DND-41 (cell line): Measurements from ENCODE around the gene ZNHIT1.
A peak's percentile ranks its signal among the peaks of the same experiment; 100 is the strongest.

Experiments used
- ATAC-seq: fragments of 200-7000 bp; cut with Tn5 transposase; 3 replicates; pipeline ENCODE4 v1.9.1; 2021; ENCODE audit warnings: low read depth; ENCODE audit not compliant: insufficient read depth
- DNase-seq: peaks from one replicate; pipeline ENCODE4 v3.0.0-alpha.2; 2020
- H2AFZ ChIP-seq: 2 replicates; pipeline ENCODE4 v1.6.0; 2012; ENCODE audit warnings: low read depth, low read length
- H3K27ac ChIP-seq: 2 replicates; pipeline ENCODE4 v1.5.1; 2012; ENCODE audit warnings: low read length, inconsistent platforms
- H3K27me3 ChIP-seq: fragments of 200-600 bp; sonication (generic); 2 replicates; pipeline ENCODE4 v1.6.0; 2012; ENCODE audit warnings: low read length, mild to moderate bottlenecking, inconsistent platforms; ENCODE audit not compliant: insufficient read depth, poor library complexity
- H3K36me3 ChIP-seq: 2 replicates; pipeline ENCODE4 v1.5.1; 2012; ENCODE audit warnings: low read length, inconsistent platforms; ENCODE audit not compliant: insufficient read depth
- H3K4me1 ChIP-seq: 2 replicates; pipeline ENCODE4 v1.5.1; 2012; ENCODE audit warnings: mild to moderate bottlenecking, low read length; ENCODE audit not compliant: insufficient read depth
- H3K4me2 ChIP-seq: 2 replicates; pipeline ENCODE4 v1.6.0; 2012; ENCODE audit warnings: mild to moderate bottlenecking, moderate library complexity, low read length, inconsistent platforms; ENCODE audit not compliant: insufficient read depth
- H3K4me3 ChIP-seq, 2 experiments: fragments of 200-600 bp in 1 of 2; shearing (Covaris generic) in 1 of 2; 2 replicates each; pipeline ENCODE4 v1.5.1; 2012 to 2016; ENCODE audit warnings: inconsistent platforms in 2 of 2, low read length in 2 of 2, mild to moderate bottlenecking in 2 of 2, low read depth in 1 of 2, moderate library complexity in 1 of 2
- H3K79me2 ChIP-seq: 2 replicates; pipeline ENCODE4 v1.6.0; 2012; ENCODE audit warnings: low read length, inconsistent platforms; ENCODE audit not compliant: insufficient read depth
- H3K9ac ChIP-seq: 2 replicates; pipeline ENCODE4 v1.6.0; 2012; ENCODE audit warnings: low read depth, mild to moderate bottlenecking, inconsistent platforms, low read length, moderate library complexity
- H3K9me3 ChIP-seq: 2 replicates; pipeline ENCODE4 v1.5.1; 2012; ENCODE audit warnings: low read length, moderate library complexity, mild to moderate bottlenecking, inconsistent platforms; ENCODE audit not compliant: insufficient read depth, severe bottlenecking
- H4K20me1 ChIP-seq: 2 replicates; pipeline ENCODE4 v1.6.0; 2012; ENCODE audit warnings: low read length; ENCODE audit not compliant: insufficient read depth
- EZH2 ChIP-seq: IDR thresholded peaks from 3 replicates; pipeline ENCODE4 v1.6.1; 2012; ENCODE audit warnings: borderline replicate concordance, low read depth, mild to moderate bottlenecking, moderate library complexity, low read length, inconsistent platforms; ENCODE audit not compliant: severe bottlenecking
- TF ChIP-seq, protein P1 (sequence below): IDR thresholded peaks from 2 replicates; pipeline ENCODE4 v1.5.1; 2012; ENCODE audit warnings: borderline replicate concordance, low read length, moderate library complexity, mild to moderate bottlenecking; ENCODE audit not compliant: poor library complexity, severe bottlenecking; ENCODE audit errors: extremely low read depth

ZNHIT1 gene

GRCh38 chr7:101212014-101212413 is 6.0 kb upstream of the ZNHIT1 start:
- H3K4me3 ChIP-seq = no peak overlapping the region
- TF ChIP-seq EZH2 = no peak
- TF ChIP-seq, protein P1, sequence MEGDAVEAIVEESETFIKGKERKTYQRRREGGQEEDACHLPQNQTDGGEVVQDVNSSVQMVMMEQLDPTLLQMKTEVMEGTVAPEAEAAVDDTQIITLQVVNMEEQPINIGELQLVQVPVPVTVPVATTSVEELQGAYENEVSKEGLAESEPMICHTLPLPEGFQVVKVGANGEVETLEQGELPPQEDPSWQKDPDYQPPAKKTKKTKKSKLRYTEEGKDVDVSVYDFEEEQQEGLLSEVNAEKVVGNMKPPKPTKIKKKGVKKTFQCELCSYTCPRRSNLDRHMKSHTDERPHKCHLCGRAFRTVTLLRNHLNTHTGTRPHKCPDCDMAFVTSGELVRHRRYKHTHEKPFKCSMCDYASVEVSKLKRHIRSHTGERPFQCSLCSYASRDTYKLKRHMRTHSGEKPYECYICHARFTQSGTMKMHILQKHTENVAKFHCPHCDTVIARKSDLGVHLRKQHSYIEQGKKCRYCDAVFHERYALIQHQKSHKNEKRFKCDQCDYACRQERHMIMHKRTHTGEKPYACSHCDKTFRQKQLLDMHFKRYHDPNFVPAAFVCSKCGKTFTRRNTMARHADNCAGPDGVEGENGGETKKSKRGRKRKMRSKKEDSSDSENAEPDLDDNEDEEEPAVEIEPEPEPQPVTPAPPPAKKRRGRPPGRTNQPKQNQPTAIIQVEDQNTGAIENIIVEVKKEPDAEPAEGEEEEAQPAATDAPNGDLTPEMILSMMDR = peak; percentile 25
- peaks cover 26% of the 10 kb centered on the region for H3K36me3 ChIP-seq
- no peak for DNase-seq
- no peaks in the 10 kb centered on the region for H4K20me1 ChIP-seq
- H3K9ac ChIP-seq = no peak overlapping the region
- H3K79me2 ChIP-seq = 0 out of 2 replicates have a peak, but pooled peaks cover 4% of the 10 kb centered on the region
- H3K9me3 ChIP-seq = no peaks in the 10 kb centered on the region
- no peak overlapping the region for H2AFZ ChIP-seq
- no peak for ATAC-seq
- peaks cover 12% of the 10 kb centered on the region for H3K4me1 ChIP-seq
- H3K27ac ChIP-seq = no peak overlapping the region
- H3K4me2 ChIP-seq = no peak overlapping the region
- no peaks in the 10 kb centered on the region for H3K27me3 ChIP-seq

GRCh38 chr7:101216001-101216859 is 1.7 kb upstream of the ZNHIT1 start:
- H3K79me2 ChIP-seq = peaks cover 34% of the 10 kb centered on the region
- no peaks in the 10 kb centered on the region for H3K9me3 ChIP-seq
- H3K27me3 ChIP-seq = no peaks in the 10 kb centered on the region
- peak overlapping the region; percentile 67 for H3K9ac ChIP-seq
- peaks cover 17% of the 10 kb centered on the region for H3K36me3 ChIP-seq
- H2AFZ ChIP-seq = peak overlapping the region; percentile 72
- H3K27ac ChIP-seq = peak overlapping the region; percentile 86
- no peaks in the 10 kb centered on the region for H4K20me1 ChIP-seq
- H3K4me3 ChIP-seq = peak overlapping the region; percentile 76 to 85; a peak in 3 of 4 replicates
- DNase-seq = no peak
- no peak for ATAC-seq
- TF ChIP-seq EZH2 = no peak
- TF ChIP-seq, protein P1 = no peak
- H3K4me1 ChIP-seq = peaks cover 34% of the 10 kb centered on the region
- H3K4me2 ChIP-seq = peak overlapping the region; percentile 88

DNA sequence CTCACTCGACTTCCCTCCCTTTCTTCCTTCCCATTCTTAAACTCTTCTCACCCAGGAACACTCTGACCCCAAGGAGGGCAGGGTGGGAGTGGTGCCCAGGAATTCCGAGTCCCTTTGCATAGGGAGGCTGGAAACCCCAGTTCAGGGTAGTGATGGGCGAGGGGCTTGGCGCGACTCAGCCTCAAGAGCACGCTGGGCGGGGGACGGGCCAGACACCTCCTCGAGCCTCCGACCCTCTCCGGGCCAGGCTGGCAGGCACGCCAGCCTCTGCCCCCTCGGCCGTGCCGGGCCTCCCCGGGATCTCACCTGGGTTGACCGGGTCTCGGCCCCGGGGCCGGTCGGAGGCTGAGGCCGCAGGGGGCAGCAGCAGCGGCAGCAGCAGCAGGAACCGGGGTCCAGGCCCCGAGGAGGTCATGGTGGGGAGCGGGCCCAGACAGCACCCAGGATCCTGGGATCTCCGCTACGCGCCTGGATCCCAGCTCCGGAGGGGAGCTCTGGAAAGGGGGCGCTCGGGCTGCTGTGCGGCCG is 1.0 kb upstream of the ZNHIT1 start:
- peaks cover 34% of the 10 kb centered on the region for H3K4me1 ChIP-seq
- H3K27ac ChIP-seq = peak overlapping the region; percentile 86
- H3K36me3 ChIP-seq = peaks cover 10% of the 10 kb centered on the region
- peak overlapping the region; percentile 88 for H3K4me2 ChIP-seq
- no peaks in the 10 kb centered on the region for H3K27me3 ChIP-seq
- DNase-seq (no peak), ATAC-seq (0 out of 3 replicates have a peak, but pooled peaks have one; percentile 1)
- no peaks in the 10 kb centered on the region for H3K9me3 ChIP-seq
- TF ChIP-seq, protein P1 = no peak
- no peak for TF ChIP-seq EZH2
- H4K20me1 ChIP-seq = peaks cover 7% of the 10 kb centered on the region
- peak overlapping the region; percentile 67 for H3K9ac ChIP-seq
- H3K79me2 ChIP-seq = peaks cover 41% of the 10 kb centered on the region
- H3K4me3 ChIP-seq = peak overlapping the region; percentile 76 to 85
- H2AFZ ChIP-seq = peak overlapping the region; percentile 72
